Endothelial cell of umbilical vein (primary cell): ENCODE data around the gene COLGALT1. TPM values are rescaled to one million over a fixed set of nuclear protein-coding genes. Genes with fewer than 3 reads are reported as not detected.

Experiments
- BruUV-seq: library from RNA; stranded (reverse); fragments of 400-500 nt; replicated peaks from 2 replicates; lab custom pipeline; 2021; lab: Mats Ljungman, UMichigan
- CTCF ChIA-PET: fragments of 300-600, 350-600 bp; sonication (Branson Sonifier 250); formaldehyde crosslinking; loops from one replicate; lab custom pipeline; 2021; ENCODE audit warnings: antibody characterized with exemption, inconsistent platforms; lab: Charles Lee
- POLR2A ChIA-PET: fragments of 300-600, 350-600 bp; sonication (Branson Sonifier 250); formaldehyde crosslinking; loops from one replicate; lab custom pipeline; 2021; ENCODE audit warnings: antibody characterized with exemption, inconsistent platforms; lab: Charles Lee
- DNase-seq: peaks from one replicate; pipeline ENCODE4 v3.0.0-alpha.2; 2011; ENCODE audit warnings: low read depth, low spot score
- FAIRE-seq: peaks from 2 replicates; lab custom pipeline; 2011; peaks lifted over from hg19 to GRCh38; lab: Jason Lieb, UNC
- H2AFZ ChIP-seq: 2 replicates; pipeline ENCODE4 v1.6.0; 2012; ENCODE audit warnings: low read depth, low read length, control low read depth, inconsistent platforms
- H3K27ac ChIP-seq: 2 replicates; pipeline ENCODE4 v1.5.1; 2011; ENCODE audit warnings: low read depth, mild to moderate bottlenecking, control low read depth, low read length, moderate library complexity; ENCODE audit not compliant: insufficient read depth
- H3K27me3 ChIP-seq, 2 experiments: 2 replicates each; pipeline versions ENCODE4 v1.6.0 to v1.6.1; 2011; ENCODE audit warnings: low read length in 2 of 2, mixed read lengths in 1 of 2; ENCODE audit not compliant: control insufficient read depth in 2 of 2, insufficient read depth in 2 of 2
- H3K36me3 ChIP-seq, 2 experiments: 2 replicates in 1 of 2; 3 replicates in 1 of 2; pipeline ENCODE4 v1.5.1; 2011; ENCODE audit warnings: low read length in 2 of 2, mild to moderate bottlenecking in 1 of 2, moderate library complexity in 1 of 2; ENCODE audit not compliant: control insufficient read depth in 2 of 2, insufficient read depth in 2 of 2; ENCODE audit errors: extremely low read depth in 1 of 2
- H3K4me1 ChIP-seq: 3 replicates; pipeline ENCODE4 v1.5.1; 2011; ENCODE audit warnings: mild to moderate bottlenecking, low read length; ENCODE audit not compliant: control insufficient read depth, insufficient read depth; ENCODE audit errors: extremely low read depth
- H3K4me2 ChIP-seq: 2 replicates; pipeline ENCODE4 v1.6.1; 2011; ENCODE audit warnings: low read length, control low read depth, mixed read lengths; ENCODE audit not compliant: insufficient read depth
- H3K4me3 ChIP-seq, 3 experiments: fragments of 200-600 bp in 1 of 3; sonication (generic), shearing (Covaris generic) in 1 of 3; replicated peaks in 1 of 3; 2 replicates each; pipeline ENCODE4 v1.5.1; 2011 to 2016; ENCODE audit warnings: control low read depth in 3 of 3, low read length in 3 of 3, mild to moderate bottlenecking in 2 of 3, inconsistent platforms in 1 of 3, low read depth in 1 of 3, moderate library complexity in 1 of 3; ENCODE audit not compliant: insufficient read depth in 1 of 3
- H3K79me2 ChIP-seq: 2 replicates; pipeline ENCODE4 v1.6.0; 2012; ENCODE audit warnings: low read length, inconsistent platforms; ENCODE audit not compliant: control insufficient read depth, insufficient read depth
- H3K9ac ChIP-seq: replicated peaks from 2 replicates; pipeline ENCODE3; 2011; ENCODE audit warnings: low read length, control low read depth; ENCODE audit not compliant: insufficient read depth; ENCODE audit errors: extremely low read depth
- H3K9me1 ChIP-seq: replicated peaks from 3 replicates; pipeline ENCODE4 v1.6.0; 2011; ENCODE audit warnings: mild to moderate bottlenecking, low read length; ENCODE audit not compliant: control insufficient read depth, insufficient read depth; ENCODE audit errors: extremely low read depth
- H3K9me3 ChIP-seq: replicated peaks from 2 replicates; pipeline ENCODE4 v1.5.1; 2012; ENCODE audit warnings: low read length, inconsistent platforms; ENCODE audit not compliant: control insufficient read depth, insufficient read depth
- H4K20me1 ChIP-seq: replicated peaks from 2 replicates; pipeline ENCODE3; 2011; ENCODE audit warnings: mild to moderate bottlenecking, low read length; ENCODE audit not compliant: control insufficient read depth, insufficient read depth; ENCODE audit errors: extremely low read depth
- CTCF ChIP-seq, 2 donors: IDR thresholded peaks; 1 replicate in 1 of 2; 2 replicates in 1 of 2; pipeline ENCODE4 v1.5.1; 2011; ENCODE audit warnings: low read length in 2 of 2, mild to moderate bottlenecking in 2 of 2, moderate library complexity in 2 of 2, control low read depth in 1 of 2, inconsistent platforms in 1 of 2, low read depth in 1 of 2; ENCODE audit not compliant: insufficient read depth in 1 of 2; ENCODE audit errors: extremely low read depth in 1 of 2
- EZH2 ChIP-seq: IDR thresholded peaks from 2 replicates; pipeline ENCODE4 v1.6.1; 2012; ENCODE audit warnings: borderline replicate concordance, low read depth, mild to moderate bottlenecking, moderate library complexity, low read length, inconsistent platforms; ENCODE audit not compliant: severe bottlenecking
- FOS ChIP-seq: IDR thresholded peaks from 2 replicates; pipeline ENCODE4 v1.6.1; 2011; ENCODE audit warnings: mild to moderate bottlenecking, low read length, moderate library complexity, borderline replicate concordance; ENCODE audit not compliant: insufficient read depth
- GATA2 ChIP-seq: IDR thresholded peaks from 2 replicates; pipeline ENCODE4 v1.7.0; 2011; ENCODE audit warnings: low read depth, mild to moderate bottlenecking, moderate library complexity, mixed read lengths, low read length; ENCODE audit not compliant: insufficient read length, insufficient read depth
- JUN ChIP-seq: IDR thresholded peaks from 2 replicates; pipeline ENCODE4 v1.6.1; 2011; ENCODE audit warnings: borderline replicate concordance, low read depth; ENCODE audit not compliant: insufficient read length, insufficient read depth
- MYC ChIP-seq: IDR thresholded peaks from one replicate; pipeline ENCODE4 v1.6.1; 2011; ENCODE audit warnings: mild to moderate bottlenecking, low read depth, low read length
- POLR2A ChIP-seq: IDR thresholded peaks from 2 replicates; pipeline ENCODE4 v1.6.1; 2012; ENCODE audit warnings: low read depth, mild to moderate bottlenecking, control low read depth, low read length
- POLR2AphosphoS5 ChIP-seq: IDR thresholded peaks from 2 replicates; pipeline ENCODE4 v1.6.1; 2012; ENCODE audit warnings: low read depth, mild to moderate bottlenecking, control low read depth, low read length, moderate library complexity; ENCODE audit not compliant: insufficient read depth
- dilution Hi-C: fragments of 300-500 bp; cut with MboI; formaldehyde crosslinking; loops from one replicate; pipeline ENCODE4 v1.15.0; 2019; ENCODE audit warnings: low sequenced_read_pairs; ENCODE audit not compliant: extremely low pct_ligation_motif_present
- intact Hi-C: fragments of 100-400 bp; cut with micrococcal nuclease; formaldehyde crosslinking; loops from one replicate; pipeline ENCODE4 v1.10.0; 2022
- polyA plus RNA-seq, 4 experiments: library from polyadenylated mRNA; depleted of rRNA in 3 of 4; stranded (reverse) in 3 of 4; unstranded in 1 of 4; fragments of >200 nt; gene quantifications; 2 replicates each; pipeline versions ENCODE4 v1.2.1 to v1.2.3, GENCODE V29; 2011 to 2012; ENCODE audit warnings: missing spikeins in 1 of 4
- total RNA-seq: library from RNA; stranded (reverse); gene quantifications from 2 replicates; pipeline ENCODE4 v1.2.3, GENCODE V29; 2021
- TF ChIP-seq, protein P1 (sequence below): IDR thresholded peaks from 2 replicates; pipeline ENCODE4 v1.6.1; 2011; ENCODE audit not compliant: insufficient read depth, insufficient read length

Gene COLGALT1
- total and polyA plus RNA-seq, 2 donors (not counting 3 experiments of a cell fraction or from before 2014, with no cell fraction given) = 263 to 355 TPM

DNA sequence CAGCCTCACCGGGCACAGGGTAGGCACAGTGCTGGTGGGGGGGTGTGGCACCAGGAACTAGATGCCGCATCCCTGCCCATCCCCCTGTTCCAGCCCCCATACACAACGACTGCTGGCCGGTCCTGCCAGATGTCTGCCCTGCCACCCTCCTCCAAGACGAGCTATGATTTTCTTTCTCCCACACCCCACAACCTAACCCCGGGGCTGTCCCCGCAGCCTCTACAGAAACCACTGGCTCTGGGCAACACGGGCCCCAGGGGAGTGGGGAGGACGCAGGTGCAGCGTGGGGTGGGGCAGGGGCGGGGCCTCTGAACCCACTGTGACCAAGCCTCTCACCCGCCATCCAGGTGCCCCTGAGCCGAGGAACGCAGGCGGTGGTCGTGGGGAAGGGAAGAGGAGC lies 28.5 kb upstream of the COLGALT1 start:
- Histone ChIP-seq H3K9me3 (no peaks in the 10 kb centered on the region), H3K27me3 (peaks cover 2% of the 10 kb centered on the region in 2 experiments), H3K9ac (no peak overlapping the region), H3K9me1 (no peaks in the 10 kb centered on the region), H3K4me1 (peaks cover 8% of the 10 kb centered on the region), H3K36me3 (no peaks in the 10 kb centered on the region), H4K20me1 (no peaks in the 10 kb centered on the region), H3K79me2 (no peaks in the 10 kb centered on the region), H3K4me2 (no peak overlapping the region), H3K4me3 (no peak overlapping the region), H3K27ac (no peak overlapping the region), H2AFZ (no peak overlapping the region)
- ChIA-PET CTCF (interaction anchor here (1.3 kb wide), 1 partner anchor 31 kb away, joined by 3 read pairs; no protein-coding TSS in a partner anchor), POLR2A (no interaction called here)
- intact Hi-C loops = no loop called here
- no peak for DNase-seq
- no peak for FAIRE-seq
- TF ChIP-seq, protein P1, sequence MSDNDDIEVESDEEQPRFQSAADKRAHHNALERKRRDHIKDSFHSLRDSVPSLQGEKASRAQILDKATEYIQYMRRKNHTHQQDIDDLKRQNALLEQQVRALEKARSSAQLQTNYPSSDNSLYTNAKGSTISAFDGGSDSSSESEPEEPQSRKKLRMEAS = no peak
- no peak for TF ChIP-seq EZH2
- TF ChIP-seq FOS = no peak
- no peak for TF ChIP-seq GATA2
- no peak for TF ChIP-seq POLR2AphosphoS5
- no peak for TF ChIP-seq MYC
- TF ChIP-seq JUN = no peak
- TF ChIP-seq POLR2A = no peak
- TF ChIP-seq CTCF (IDR thresholded peaks at IDR 0.05; ENCODE audit: extremely low read depth in 1 of 2, insufficient read depth in 1 of 2, low read depth in 1 of 2, low read length in 2 of 2) = no peak
- BruUV-seq = no TSS peak
- dilution Hi-C loops = no loop called here
